Islet precursor cell (in vitro differentiated cells): ENCODE measurements around the gene EZH1.

Experiments used
- DNase-seq: peaks from one replicate; pipeline ENCODE4 v3.0.0-alpha.2; 2018

EZH1 gene

DNA sequence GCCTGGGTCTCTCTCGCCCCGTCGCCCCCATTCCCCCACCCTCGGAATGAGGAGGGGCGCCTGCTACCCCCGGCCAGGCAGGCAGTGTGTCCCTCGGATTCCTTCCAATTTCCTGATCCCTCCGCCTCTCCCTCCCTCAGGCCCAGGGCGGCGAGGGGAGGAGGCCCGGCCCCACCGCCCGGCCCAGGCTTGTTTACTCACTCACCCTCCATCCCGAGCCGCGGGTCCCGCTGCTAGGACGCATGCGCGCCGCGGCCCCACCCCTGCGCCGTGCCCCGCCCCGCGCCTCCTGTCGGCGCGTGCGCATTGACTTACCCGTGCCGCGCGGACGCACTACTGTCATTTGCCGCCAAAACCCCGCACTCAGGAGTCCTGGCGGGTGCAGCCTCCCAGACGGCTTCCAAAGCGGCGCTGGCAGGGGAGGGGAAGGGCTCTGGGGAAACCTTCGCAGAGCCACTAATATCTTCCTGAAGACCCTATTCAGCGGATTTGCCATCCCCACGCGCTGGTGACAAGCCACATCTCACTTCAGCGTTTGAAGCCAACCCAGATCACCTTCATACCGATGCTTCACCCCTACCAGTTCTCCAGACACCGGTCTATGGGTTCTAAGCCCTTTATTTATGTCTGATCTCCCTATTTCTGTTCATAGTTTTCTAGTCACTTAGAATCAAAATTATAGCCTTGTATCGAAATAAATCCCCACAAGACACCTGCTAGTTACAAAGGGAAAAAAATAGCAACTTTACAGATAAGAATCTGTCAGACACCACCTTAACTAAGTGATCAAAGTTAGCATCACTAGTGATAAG, at the start of gene EZH1:
Gene EZH1 (minus strand): TSS at position 235 of the 812 bp plus-strand sequence. CDS start 16,099 bp downstream, outside the sequence.
- peak; percentile 98 for DNase-seq

DNA sequence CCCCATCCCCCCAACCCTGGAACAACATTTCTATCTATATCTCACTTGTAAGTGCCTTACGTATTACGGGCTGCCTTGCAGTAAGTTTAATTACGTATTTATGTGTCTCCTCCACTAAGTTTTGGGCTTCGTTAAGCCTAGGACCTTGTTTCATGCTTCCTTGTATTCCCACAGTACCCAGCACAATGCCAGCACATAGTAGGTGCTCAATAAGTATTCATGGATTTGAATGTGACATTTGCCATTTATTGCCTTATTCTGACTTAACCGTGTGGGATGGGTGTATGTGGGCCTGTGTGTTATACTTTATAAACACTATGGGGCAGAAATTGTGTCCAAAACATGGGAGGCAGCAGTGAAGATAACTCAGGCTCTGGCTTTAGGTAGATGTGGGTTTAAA, 47.7 kb upstream of the EZH1 start:
- DNase-seq = no peak

DNA sequence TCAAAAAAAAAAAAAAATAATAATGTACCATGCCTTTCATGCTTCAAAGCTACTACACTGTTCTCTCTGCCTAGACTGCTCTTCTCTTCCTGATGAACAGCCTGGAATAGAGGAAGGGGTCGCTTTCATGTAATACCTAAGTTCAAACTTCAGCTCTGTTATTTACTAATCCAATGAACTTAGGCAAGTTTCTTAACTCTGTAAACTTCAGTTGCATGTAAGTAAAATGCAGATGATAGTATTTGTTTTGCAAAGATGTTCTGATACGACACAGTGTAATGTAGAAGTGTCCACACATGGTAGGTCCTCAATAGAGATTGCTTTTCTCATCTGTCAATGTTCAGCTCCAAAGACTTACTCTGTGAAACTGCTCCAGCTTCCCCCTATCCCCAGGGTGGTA, 47.1 kb upstream of the EZH1 start:
- no peak for DNase-seq

DNA sequence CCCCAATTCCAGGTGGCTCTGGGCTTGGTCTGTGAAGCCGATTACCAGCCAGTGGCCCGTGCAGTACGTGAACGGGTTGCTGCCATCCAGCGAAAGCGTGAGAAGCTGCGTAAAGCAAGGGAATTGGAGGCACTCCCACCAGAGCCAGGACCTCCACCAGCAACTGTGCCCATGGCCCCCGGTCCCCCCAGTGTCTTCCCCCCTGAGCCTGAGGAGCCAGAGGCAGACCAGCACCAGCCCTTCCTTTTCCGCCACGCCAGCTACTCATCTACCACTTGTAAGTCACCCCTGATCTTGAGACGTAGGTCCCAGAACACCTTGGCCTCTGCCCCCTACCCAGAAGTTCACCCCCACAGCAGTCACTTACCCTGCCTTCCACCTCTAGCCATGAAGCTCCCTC, 42.4 kb upstream of the EZH1 start:
- no peak for DNase-seq

DNA sequence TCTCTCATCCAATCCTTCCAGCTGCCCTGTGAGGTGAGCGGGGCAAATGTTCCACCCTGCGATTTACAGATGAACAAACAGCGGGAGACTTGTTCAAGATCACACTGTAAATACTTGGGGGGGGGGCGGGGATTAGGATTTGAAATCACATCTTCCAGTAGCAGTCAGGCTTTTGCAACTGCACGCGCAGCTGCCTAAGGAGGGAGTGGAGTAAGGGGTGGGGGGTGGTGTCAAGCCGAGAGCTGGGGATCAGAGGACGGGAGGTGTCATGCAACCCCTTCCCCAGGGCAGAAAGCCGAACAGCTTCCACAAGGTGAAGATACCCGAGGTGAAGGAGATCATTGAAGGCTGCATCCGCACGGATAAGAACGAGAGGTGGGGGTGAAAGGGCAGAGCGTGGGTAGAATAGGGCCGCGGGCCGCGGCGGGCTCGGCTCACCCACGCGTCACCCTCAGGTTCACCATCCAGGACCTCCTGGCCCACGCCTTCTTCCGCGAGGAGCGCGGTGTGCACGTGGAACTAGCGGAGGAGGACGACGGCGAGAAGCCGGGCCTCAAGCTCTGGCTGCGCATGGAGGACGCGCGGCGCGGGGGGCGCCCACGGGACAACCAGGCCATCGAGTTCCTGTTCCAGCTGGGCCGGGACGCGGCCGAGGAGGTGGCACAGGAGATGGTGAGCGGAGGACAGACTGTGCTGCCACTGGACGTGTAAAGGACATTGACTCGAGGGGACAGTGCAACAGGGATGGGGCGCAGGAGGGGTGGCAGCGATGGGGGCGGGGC, 40.2 kb upstream of the EZH1 start:
- no peak for DNase-seq

DNA sequence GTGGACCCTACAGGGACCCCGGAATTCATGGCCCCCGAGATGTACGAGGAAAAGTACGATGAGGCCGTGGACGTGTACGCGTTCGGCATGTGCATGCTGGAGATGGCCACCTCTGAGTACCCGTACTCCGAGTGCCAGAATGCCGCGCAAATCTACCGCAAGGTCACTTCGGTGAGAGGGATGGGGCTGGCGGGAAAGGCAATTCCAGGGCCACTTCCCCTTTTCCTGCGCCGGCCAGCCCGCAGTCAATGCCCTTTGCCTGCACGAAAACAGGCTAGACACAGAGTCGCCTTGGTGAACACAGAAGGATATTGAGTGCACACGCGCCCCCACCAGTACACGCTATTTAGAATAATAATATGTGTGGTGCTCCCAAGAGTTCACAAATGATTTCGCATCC, 39.6 kb upstream of the EZH1 start:
- DNase-seq = no peak

DNA sequence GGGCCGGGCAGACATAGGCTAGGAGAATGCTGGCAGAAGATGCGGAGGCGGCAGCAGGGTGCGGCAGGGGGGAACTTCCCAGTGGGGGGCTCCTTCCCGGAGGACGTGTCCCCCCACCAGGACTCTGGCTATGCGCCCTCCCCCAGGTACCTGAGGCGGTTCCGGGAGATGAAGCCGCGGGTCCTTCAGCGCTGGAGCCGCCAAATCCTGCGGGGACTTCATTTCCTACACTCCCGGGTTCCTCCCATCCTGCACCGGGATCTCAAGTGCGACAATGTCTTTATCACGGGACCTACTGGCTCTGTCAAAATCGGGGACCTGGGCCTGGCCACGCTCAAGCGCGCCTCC, 38.9 kb upstream of the EZH1 start:
- DNase-seq = no peak

DNA sequence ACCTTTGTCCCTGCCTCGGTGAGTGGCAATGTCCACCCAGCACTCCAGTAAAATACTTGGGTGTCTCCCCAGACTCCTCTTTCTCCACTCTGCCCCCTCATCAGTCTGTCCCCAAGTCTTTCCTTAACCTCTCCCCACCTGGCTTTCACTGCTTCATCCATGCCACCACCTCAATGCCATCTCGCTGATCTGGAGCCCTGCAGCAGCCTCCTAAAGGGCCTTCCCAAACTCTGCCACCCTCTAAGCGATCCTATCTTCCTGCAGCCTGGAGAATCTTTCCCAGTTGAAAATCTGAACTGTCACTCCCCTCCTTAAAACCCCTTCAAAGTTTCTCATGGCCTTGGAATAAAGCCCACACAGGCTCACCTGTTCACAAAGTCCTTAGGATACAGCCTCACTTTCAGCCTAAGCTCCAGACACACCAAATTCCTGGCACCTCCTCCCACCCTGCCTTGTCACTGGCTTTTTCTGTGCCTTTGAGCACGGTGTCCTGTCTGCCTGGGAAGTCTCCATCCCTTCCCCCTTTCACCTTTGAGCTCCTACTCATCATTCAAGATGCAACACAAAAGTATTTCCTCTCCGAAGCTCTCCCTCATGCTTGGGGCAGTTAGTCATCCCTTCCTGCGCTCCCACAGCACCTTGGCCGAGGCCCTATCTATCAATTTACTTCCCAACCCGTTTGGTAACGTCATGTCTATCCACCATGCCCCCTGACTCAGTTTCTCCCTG, 38.4 kb upstream of the EZH1 start:
- peak; percentile 92 for DNase-seq

DNA sequence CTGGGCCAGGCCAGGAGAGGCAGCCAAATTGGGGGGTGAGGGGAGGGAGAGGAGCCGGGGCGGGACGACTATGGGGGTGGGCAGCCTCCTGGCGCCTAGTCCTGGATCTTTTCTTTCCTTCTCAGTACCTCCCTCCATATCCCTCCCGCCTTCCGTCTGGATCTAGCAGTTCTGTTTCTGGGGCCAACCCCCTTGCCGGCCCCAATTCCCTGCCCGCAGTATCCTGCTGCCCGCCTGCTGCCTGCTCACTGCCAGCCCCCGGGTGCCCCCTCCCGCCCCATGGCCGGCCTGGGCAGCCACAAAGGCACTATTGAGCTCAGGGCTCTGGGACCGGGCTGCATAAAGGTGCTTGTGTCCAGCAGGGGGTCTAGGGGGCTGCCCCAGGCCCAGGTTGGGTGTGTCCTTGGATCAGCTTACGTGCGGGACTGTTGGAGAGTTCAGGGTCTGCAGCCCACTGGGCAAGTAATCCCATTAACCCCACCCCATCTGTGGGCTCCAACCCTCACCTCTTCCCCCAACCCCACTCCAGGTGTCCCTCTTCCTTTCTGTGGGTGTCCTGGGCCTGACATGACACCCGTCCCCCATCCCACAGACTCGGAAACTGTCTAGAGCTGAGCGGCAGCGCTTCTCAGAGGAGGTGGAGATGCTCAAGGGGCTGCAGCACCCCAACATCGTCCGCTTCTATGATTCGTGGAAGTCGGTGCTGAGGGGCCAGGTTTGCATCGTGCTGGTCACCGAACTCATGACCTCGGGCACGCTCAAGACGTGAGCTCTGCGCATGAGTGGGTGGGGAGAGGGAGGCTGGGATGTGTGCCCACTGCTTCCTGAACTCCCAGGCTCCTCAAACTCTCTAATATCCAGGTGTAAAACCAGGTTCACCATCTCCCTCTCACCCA, 37.6 kb upstream of the EZH1 start:
- no peak for DNase-seq

DNA sequence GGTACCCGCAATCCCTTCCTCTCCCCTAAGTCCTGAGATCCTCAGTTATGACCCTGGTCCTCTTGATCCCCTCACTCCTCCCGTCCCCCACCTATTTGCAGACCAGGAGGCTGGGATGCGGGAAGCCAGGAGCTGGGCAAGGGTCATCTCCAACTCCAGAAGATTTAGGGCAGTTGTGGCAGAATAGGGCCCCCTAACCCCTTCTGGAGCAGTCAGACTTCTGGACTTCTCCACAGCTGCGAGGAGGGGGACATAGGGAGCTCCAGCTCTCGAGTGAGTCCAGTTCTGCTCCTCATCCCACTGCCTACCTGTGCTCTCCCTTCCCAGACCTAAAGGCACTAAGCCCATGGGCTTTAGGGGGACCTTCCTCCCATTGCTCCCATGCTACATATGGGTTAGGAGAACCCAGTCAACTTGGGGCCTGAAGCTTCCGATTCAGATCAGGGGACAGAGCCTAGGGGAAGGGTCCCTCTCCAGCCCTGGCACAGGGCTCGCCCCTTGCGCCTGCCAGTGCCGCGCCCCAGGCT, 36.9 kb upstream of the EZH1 start:
- no peak for DNase-seq

DNA sequence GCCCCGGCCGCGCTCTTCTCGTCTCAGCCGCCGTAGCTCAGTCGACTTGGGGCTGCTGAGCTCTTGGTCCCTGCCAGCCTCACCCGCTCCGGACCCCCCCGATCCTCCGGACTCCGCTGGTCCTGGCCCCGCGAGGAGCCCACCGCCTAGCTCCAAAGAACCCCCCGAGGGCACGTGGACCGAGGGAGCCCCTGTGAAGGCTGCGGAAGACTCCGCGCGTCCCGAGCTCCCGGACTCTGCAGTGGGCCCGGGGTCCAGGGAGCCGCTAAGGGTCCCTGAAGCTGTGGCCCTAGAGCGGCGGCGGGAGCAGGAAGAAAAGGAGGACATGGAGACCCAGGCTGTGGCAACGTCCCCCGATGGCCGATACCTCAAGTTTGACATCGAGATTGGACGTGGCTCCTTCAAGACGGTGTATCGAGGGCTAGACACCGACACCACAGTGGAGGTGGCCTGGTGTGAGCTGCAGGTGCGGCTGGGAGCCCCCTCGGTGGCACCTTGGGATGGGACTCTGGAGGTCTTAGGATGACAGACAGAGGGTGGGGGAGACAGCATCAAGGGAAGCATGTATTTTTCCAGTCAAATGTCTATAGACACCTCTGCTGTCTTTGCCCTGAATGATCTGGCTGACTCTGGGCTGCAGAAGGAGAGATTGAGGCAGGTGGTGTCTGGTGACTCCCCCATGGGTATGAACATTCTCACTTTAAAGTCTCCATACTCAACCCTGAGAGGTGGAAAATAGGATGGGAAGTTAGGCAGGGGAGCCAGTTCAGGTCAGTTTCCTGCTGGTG, 36.2 kb upstream of the EZH1 start:
- no peak for DNase-seq

DNA sequence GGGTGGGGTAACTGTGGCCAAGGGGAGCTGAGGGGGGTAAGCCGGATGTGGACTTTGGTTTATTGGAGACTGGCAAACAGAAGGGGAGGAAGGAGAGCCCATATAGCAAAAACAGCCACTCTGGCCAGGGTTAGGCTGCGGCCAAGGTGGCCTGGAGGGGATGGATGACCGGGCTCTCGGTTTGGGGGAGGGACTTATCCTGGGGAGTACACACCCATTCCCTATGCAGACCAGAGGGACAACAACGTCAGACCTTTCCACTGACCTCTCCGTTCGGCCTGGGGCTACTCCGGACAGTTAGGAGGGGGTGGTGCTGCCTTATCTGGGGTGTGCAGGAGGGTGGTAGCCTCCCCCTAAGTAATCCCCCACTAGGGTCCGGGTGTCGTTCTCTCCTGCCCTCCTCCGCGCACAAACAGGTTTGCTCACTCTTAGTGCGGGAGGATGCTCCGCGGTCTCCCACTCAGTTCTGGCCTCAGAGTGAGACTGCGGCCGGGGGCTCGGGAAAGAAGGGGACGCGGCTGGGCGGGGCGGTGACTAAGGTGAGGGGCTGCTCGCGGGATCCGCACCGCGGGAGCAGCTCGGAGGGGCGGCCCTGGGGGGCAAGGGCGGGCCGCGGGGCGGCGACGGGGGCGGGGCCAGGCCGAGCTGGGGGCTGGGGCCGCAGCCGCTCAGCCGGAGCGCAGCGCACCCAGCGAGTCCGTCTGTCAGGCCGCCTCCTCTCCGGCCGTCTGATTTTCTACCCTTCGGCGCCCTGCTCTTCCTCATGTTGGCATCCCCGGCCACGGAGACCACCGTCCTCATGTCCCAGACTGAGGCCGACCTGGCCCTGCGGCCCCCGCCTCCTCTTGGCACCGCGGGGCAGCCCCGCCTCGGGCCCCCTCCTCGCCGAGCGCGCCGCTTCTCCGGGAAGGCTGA, 35.4 kb upstream of the EZH1 start, which contains the start of gene WNK4:
Gene WNK4 (plus strand): TSS at position 675 of the 915 bp plus-strand sequence. CDS start 89 bp downstream, at position 764.
- peak; percentile 87 for DNase-seq

DNA sequence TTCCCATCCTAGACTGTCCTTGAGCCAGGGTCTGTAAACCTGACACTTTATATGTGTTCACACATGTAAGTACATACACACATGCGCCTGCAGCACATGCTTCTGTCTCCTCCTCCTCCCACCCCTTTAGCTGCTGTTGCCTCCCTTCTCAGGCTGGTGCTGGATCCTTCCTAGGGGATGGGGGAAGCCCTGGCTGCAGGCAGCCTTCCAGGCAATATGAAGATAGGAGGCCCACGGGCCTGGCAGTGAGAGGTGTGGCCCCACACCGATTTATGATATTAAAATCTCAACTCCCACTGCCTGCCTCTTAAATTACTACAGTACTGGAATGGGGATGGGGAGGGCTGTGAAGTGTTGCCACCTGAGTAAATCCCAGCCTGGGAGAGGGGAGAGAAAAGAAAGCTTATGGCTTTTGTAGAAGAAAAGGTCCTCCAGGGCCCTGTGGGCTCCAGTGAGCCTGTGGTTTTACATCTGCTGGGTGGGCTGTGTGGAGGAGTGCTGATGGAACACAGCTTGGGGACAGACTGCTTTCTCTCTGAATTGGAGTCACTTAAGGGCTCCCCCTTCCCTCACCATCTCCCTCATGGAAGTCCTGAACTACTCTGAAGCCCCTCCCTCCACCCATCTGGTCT, 34.6 kb upstream of the EZH1 start:
- no peak for DNase-seq

DNA sequence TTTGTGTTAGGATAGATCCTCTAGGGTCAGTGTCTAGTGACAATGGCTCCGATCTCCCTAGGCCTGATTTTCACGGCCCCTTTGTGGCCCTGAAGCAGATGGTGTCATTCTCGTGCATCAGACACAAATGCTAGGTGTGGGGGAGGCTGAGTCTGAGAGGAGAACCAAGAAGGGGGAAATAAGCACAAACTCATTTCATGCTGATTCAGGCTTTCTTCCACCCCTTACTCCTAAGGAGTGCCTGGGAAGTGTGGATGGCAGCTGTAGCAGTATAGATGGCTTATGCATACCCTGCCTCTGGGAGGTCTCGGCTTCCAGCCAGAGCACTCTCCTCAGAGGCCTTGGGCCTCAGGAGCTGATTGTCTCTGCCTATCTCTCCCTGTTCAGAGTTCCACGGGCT, 33.7 kb upstream of the EZH1 start:
- no peak for DNase-seq

DNA sequence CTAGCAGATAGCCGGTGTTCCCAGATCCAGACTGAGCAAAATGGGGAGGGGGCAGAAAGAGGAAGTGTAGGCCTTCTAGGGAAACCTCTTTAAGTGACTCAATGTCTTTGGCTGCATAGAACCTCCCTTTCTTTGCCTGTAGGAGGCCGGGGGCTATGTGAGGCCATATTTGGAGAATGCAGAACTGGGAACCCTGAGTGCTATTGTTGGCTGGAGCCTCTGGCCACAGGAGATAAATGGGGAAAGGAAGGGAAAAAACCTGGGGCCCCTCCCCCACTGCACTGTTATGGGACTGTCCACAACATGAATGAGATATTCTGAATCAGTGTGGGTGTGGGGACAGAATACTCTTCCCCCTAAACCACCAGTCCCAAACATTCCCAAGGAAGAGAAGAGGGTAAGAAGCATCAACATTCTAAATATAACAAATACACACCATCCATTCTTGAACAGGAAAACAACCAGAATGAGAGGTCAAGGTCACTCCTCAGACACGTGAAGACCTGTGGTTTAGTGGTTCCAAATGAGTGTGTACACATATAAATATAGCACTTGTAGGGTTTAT, 30.8 kb upstream of the EZH1 start:
- DNase-seq = no peak

DNA sequence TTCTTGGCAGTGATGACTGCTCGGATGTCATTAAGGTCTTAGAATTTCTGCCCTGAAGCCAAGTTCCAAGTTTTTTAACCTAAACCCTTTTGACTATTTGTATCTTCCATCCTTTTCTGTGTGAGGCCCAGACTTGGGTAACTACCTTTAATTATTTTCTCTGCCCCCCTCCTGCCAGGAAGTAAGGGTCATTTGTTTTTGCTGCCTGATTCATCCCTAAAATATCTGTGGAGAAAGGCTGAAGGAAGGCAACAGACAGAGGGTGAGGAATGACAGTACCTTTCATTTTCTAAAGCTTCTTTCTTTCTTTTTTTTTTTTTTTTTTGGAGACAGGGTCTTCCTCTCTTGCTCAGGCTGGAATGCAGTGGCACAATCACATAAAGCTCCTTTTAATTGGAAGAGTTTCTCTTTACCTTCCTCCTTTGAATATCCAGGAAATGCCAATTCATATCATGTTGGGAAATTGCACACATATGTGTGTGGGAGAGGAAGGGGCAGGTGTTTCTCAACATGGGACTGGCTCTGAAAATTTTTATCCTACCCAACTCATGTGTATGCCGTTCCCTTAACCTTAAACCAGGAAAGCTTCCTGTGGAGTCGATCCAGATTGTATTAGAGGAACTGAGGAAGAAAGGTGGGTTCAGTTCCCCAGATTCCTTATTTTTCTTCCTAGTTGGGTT, 29.4 kb upstream of the EZH1 start:
- DNase-seq = no peak

DNA sequence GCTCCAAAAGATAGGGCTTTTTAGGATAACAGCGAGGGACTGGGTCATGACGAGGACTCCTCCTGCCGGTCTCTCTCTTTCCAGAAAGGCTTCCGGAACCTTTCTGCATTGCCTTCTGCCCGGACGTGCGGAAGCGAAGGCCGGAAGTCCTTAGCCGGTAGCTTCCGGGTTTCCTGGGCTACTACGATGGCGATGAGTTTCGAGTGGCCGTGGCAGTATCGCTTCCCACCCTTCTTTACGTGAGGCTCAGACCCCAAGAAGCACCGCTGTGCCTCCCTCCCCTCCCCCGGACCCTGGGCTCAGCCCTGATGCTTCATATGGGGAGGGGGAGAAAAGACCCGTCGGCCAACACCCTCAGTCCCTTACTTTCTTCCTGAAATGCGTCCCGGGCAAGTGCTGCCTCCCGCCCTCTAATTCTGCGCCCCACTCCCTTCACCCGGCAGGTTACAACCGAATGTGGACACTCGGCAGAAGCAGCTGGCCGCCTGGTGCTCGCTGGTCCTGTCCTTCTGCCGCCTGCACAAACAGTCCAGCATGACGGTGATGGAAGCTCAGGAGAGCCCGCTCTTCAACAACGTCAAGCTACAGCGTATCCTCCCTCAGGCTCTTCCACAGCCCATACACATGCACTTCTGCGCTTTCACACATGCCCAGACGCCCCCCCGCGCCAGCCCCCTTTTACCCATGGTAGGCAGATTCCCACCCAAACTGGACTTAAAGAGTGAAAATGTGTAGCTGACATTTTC, 28.6 kb upstream of the EZH1 start, which contains the start of gene VPS25:
Gene VPS25 (plus strand): TSS at position 160 of the 746 bp plus-strand sequence. CDS start 27 bp downstream, at position 187.
- peak; percentile 94 for DNase-seq

DNA sequence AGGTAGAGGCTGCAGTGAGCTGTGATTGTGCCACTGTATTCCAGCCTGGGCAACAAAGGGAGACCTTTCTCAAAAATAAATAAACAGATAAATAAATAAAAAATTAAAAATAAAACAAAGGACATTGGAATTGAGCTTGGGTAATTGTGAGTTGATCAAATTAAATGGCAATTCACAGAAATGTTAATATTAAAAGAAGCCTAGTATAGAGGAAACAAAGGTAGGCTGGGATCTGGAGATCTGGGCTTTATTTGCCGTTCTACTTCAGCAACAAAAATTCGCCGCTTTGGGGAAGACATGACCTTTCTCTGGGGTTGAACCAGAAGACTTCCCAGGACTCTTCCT, 28.1 kb upstream of the EZH1 start:
- DNase-seq = no peak
